Gastrocnemius medialis (tissue), 4 donors: Measurements from ENCODE around the gene C5AR2.

ENCODE experiments used
- POLR2A ChIP-seq, 2 donors: fragments of 450-650 bp; IDR thresholded peaks; one replicate each; pipeline ENCODE4 v1.6.1; 2017; ENCODE audit warnings: antibody characterized with exemption in 2 of 2, mild to moderate bottlenecking in 2 of 2, moderate library complexity in 2 of 2
- TF ChIP-seq, protein P1 (sequence below), 5 experiments: fragments of 450-650 bp in 3 of 5; fragments of 200-600 bp in 2 of 5; sonication (generic) in 2 of 5; IDR thresholded peaks in 4 of 5; conservative IDR thresholded peaks in 1 of 5; 1 replicate in 4 of 5; 2 replicates in 1 of 5; pipeline ENCODE4 v1.5.1; 2016 to 2019; ENCODE audit warnings: antibody characterized with exemption in 5 of 5, mild to moderate bottlenecking in 3 of 5, moderate library complexity in 3 of 5

DNA sequence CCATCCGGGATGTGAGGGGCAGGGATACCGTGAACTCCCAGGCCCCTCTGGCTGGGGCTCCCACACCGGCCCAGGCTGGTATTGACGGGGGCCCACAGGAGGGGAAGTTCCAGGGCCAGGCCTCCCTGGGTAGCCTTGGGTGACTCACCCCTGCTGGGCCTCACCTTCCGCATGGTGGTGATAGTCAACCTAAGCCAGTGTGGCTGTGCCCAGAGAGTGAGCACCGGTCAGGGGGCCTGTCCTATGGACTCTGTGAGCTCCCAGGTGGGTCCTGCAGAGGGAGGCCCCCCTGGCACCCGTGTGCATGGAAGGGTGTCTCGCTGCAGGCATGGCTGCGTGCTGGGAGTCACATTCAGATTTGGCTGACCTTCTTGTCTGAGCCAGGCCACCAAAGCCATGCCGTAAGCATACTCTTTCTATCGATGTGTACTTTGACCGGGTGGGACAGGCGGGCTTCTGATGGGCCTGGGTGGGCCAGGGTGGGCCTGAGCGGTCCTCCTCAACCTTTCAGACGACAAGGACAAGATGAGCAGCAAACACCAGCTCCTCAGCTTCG, 44.7 kb downstream of the C5AR2 start:
- TF ChIP-seq, protein P1, sequence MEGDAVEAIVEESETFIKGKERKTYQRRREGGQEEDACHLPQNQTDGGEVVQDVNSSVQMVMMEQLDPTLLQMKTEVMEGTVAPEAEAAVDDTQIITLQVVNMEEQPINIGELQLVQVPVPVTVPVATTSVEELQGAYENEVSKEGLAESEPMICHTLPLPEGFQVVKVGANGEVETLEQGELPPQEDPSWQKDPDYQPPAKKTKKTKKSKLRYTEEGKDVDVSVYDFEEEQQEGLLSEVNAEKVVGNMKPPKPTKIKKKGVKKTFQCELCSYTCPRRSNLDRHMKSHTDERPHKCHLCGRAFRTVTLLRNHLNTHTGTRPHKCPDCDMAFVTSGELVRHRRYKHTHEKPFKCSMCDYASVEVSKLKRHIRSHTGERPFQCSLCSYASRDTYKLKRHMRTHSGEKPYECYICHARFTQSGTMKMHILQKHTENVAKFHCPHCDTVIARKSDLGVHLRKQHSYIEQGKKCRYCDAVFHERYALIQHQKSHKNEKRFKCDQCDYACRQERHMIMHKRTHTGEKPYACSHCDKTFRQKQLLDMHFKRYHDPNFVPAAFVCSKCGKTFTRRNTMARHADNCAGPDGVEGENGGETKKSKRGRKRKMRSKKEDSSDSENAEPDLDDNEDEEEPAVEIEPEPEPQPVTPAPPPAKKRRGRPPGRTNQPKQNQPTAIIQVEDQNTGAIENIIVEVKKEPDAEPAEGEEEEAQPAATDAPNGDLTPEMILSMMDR (IDR thresholded peaks at IDR 0.05 in 4 of 5, conservative IDR thresholded peaks at IDR 0.05 in 1 of 5): no peak
- no peak for TF ChIP-seq POLR2A (IDR thresholded peaks at IDR 0.05)
